Measurements from ENCODE around the gene RAB3GAP1.

- TF ChIP-seq CTCF (IDR thresholded peaks at IDR 0.05) (no peak), EZH2 (IDR thresholded peaks at IDR 0.05) (no peak)
Observed at GRCh38 chr2:135011633-135012032, 40.5 kb upstream of the RAB3GAP1 start.
